NCI-H774 (cell line): ENCODE data around the gene UGT1A4.

Experiments
- DNase-seq: peaks from one replicate; lab custom pipeline; 2025; lab: John Stamatoyannopoulos, UW

The UGT1A4 gene

DNA sequence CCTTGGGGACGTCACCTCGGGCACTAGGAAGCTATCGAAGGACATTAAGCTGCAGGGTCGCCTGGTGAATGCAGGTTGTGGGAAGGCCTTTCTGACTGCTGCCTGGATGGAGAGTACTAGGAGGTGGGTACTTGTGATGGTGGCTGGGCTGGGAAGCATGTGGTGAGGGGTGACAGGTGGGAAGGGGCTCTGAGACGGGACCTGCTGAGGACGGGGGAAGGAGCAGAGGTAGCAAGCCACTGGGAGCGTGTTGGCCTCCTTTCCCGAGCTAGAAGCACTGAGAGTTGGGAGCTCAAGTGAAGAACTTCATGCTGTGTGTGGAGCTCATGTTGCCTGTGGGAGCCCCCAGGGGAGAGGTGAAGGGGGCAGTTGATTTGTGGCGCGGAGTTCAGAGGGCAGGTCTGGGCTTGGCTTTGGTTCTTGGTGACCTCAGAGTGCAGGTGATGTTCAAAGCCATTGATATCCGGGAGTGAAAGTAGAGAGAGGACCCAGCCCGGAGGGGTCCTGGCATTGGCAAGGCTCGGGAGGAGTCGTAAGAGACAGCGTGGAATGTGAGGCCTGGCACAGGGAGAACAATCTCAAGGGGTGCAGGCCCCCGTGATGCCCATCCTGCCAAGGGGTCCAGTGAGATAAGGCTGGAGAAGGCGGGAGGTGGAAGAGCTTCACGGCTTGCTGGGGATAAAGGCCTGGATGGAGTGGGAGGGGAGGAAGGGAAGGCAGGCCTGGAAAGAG lies 72.8 kb downstream of the UGT1A4 start:
- DNase-seq: no peak

- no peak for DNase-seq
These were observed 73.4 kb downstream of the UGT1A4 start for GRCh38 chr2:233791883-233792329.

GRCh38 chr2:233792720-233793119 lies 74.2 kb downstream of the UGT1A4 start:
- DNase-seq: no peak

- DNase-seq: no peak
These were observed 75.1 kb downstream of the UGT1A4 start for GRCh38 chr2:233793465-233794127.

DNA sequence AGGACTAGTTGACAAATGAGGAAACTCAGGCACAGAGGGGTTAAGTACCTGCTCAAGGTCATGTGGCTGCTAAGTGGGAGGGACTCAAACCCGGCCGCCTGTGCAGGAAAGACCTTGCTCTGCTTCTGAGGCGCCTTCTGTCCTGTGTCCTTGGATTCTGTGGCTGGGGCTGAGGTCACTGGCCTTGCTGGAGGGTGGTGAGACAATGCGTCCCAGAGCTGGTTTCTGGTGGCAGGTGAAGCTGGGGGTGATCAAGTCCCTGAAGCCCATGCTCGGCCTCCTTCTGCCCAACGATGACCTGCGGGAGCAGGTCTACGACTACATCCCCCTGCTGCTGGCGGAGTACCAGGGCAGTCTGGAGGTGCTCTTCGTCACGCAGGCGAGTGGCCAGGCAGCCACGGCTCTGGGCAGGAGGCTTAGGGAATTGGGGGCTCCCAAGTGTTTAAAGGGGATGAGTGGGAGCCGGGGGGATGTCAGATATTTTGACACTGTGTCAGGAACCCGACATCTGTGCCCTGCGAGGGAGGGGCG lies 75.7 kb downstream of the UGT1A4 start:
- no peak for DNase-seq

DNA sequence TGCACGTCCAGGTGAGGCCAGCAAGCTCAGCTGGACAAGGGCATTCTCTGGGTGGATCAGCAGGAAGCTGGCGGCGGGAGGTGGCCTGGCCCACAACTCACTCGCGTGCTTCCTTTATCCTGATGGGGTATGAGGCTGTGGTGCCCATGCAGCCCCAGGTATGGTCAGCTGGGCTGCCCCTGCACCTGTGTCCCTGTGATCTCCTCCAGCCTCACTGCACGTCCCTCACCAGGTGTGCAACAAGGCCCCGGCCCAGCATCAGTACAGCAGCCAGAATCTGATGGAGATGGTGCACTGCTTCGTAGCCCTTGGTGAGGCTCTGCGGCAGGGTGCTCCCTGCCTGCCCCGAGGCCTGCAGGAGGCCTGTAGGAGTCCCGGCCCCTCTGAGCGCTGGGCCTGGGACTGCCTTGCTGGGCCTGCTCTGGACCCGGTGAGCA lies 77.2 kb downstream of the UGT1A4 start:
- DNase-seq: no peak

DNA sequence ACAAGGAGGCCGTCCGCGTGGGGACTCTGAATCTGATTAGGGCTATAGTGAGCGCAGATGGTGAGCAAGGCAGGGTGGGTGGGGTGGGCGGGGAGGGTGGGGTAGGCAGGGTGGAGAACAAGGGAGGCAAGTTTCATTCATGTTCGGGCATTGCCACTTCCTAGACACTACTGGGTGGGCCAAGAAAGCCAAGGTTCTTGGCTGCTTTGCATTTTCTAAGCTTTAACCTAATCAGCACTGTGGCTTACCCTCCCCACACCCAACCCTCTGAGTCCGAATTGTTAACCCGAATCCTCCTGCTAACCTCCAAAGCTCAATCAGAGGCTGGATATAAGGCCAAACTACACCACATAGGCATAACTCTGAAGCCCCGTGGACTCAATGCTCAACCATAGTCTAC lies 77.7 kb downstream of the UGT1A4 start:
- DNase-seq: no peak

GRCh38 chr2:233798335-233799086 lies 80.0 kb downstream of the UGT1A4 start:
- DNase-seq: no peak

DNA sequence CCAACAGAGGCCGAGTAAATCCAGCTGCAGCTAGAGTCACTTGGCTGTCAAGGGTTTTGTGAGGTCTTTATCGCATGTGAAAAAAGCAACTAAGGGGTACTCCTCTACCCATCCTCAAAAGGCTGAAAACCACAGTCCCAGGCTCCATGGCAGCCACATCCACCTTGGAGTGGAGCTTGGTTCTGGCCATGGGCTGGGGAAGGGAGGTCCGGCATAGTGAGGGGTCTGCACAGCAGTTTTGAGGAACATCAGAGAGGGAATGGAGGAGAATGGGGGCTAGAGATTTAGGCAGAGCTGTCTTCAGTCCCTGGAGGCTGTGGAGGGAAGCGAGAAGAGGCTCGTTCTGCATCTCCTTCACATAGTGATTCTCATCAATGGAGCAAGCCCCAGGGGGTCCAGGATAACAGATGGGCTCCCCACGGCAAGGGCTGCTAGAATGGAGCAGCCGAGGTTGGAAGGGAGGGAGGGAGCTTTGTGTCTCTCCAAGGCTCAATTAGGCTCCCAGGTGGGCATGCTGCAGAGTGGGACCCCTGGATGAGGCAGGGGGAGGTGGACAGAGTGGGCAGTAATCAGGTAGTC lies 80.6 kb downstream of the UGT1A4 start:
- DNase-seq: no peak

GRCh38 chr2:233799716-233800115 lies 81.2 kb downstream of the UGT1A4 start:
- DNase-seq: no peak

GRCh38 chr2:233800208-233800607 lies 81.7 kb downstream of the UGT1A4 start:
- no peak for DNase-seq

- no peak for DNase-seq
These were observed 83.0 kb downstream of the UGT1A4 start for GRCh38 chr2:233801357-233802131.

- no peak for DNase-seq
These were observed 83.7 kb downstream of the UGT1A4 start for GRCh38 chr2:233802132-233802815.

GRCh38 chr2:233803292-233803911 lies 84.9 kb downstream of the UGT1A4 start:
- no peak for DNase-seq

DNA sequence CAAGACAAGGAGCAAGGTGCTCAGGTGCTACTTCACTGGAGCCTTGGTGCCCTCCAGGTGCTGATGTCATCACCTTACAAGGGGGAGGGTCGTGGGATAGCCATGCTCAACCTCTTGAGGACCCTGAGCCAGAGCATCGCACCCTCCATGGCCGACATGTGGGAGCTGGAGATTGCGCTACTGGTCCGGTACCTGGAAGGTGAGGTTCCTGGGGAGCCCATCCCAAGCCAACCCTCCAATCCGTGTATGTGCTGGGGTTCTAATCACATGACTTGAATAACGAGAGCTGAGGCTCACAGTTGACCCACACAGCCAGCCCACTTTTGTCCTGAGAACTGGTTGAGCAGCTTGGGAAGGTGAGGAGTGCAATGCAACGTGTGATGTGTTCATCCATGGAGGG lies 85.5 kb downstream of the UGT1A4 start:
- DNase-seq: no peak

GRCh38 chr2:233807215-233807865 lies 88.8 kb downstream of the UGT1A4 start:
- no peak for DNase-seq

DNA sequence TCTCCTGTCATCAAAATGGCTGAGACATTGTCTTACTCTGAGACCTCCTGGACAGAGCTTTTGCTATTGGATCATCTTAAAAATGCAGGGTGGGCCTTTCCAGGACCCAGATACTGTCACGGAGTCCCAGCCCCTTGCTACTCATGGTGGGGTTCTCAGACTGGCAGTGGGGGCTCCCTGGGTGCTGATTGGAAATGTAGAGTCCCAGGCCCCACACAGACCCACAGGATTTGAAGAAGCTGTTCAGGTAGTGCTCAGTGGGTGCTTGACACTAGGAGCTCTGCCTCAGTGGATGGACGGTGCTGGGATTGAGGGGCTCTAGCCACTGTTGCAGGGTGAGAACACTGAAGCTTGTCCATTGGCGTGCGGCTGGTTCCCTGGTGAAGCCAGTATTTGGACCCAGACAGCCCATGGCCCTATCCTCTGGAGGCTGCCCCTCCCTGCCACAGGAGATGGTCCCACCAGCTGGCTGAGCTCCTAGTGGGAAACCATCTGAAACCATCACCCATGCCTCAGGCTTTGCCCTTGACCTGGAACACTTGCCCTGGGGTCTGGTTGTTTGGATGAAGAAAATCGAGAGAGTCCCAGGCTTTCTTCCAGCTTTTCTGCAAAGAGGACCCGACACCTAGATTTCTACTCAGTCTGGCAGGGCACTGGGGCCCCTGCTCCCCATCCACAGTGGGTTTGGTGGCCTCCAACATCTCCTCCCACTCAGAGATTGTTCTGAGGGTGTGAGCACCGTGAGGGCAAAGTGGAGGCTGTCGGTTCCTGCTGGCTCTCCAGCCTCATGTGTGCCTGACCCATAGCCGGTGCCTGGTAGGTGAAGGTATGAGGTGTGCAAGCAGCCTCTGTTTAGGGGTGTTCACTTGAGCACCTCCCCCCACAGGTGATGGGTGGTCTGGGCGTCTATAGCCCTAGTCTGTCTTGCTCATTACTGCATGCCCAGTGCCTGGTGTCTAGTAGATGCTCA lies 89.7 kb downstream of the UGT1A4 start:
- DNase-seq: no peak

GRCh38 chr2:233810385-233810784 lies 91.8 kb downstream of the UGT1A4 start:
- no peak for DNase-seq

- no peak for DNase-seq
These were observed 92.6 kb downstream of the UGT1A4 start for GRCh38 chr2:233811087-233811486.
